Spinal cord (tissue), 10 donors: ENCODE measurements around the gene DNAAF3. TPM values are rescaled to one million over a fixed set of nuclear protein-coding genes. Genes with fewer than 3 reads are reported as not detected.

Experiments used
- DNase-seq, 6 donors: peaks; one replicate each; pipeline versions ENCODE4 v3.0.0 to v3.0.0-alpha.2; 2013 to 2015; ENCODE audit warnings: low spot score in 6 of 6, low read depth in 4 of 6
- H3K27ac ChIP-seq: one replicate; pipeline ENCODE4 v1.5.1; 2013; ENCODE audit warnings: low read depth, low read length, control low read depth
- H3K27me3 ChIP-seq: one replicate; pipeline ENCODE4 v1.6.1; 2013; ENCODE audit warnings: low read length; ENCODE audit not compliant: control insufficient read depth, insufficient read depth
- H3K36me3 ChIP-seq: one replicate; pipeline ENCODE4 v1.6.1; 2013; ENCODE audit warnings: low read length; ENCODE audit not compliant: control insufficient read depth, insufficient read depth
- H3K4me1 ChIP-seq: one replicate; pipeline ENCODE4 v1.6.1; 2013; ENCODE audit warnings: low read length; ENCODE audit not compliant: control insufficient read depth, insufficient read depth
- H3K4me3 ChIP-seq: one replicate; pipeline ENCODE4 v1.5.1; 2013; ENCODE audit warnings: low read depth, low read length, control low read depth
- H3K9me3 ChIP-seq: one replicate; pipeline ENCODE4 v1.6.1; 2013; ENCODE audit warnings: low read length; ENCODE audit not compliant: control insufficient read depth, insufficient read depth
- WGBS: methylation state at CpG from one replicate; pipeline ENCODE4 v1.1.5; 2013; ENCODE audit warnings: missing lambda C conversion rate; ENCODE audit not compliant: insufficient coverage; 5-methylcytosine and 5-hydroxymethylcytosine counted together
- polyA plus RNA-seq, 2 donors: library from polyadenylated mRNA; unstranded; fragments of 120-200 nt; gene quantifications; one replicate each; pipeline ENCODE4 v1.2.1, GENCODE V29; 2013; ENCODE audit not compliant: insufficient read length in 2 of 2
- total RNA-seq, 2 donors: library from RNA; depleted of rRNA in 1 of 2; stranded (reverse); fragments of 120-200 nt in 1 of 2; fragments of >200 nt in 1 of 2; gene quantifications; one replicate each; pipeline versions ENCODE4 v1.2.3 to v1.2.4, GENCODE V29; 2013 to 2014
- donor health status: healthy.

DNAAF3 gene
- total and polyA plus RNA-seq, 4 donors: 2.2 to 12.7 (median 8.3) TPM

GRCh38 chr19:55169136-55169535 lies 2.7 kb upstream of the DNAAF3 start:
- H3K9me3 ChIP-seq: no peaks in the 10 kb centered on the region
- no peak overlapping the region for H3K4me3 ChIP-seq
- H3K27me3 ChIP-seq: peaks cover 39% of the 10 kb centered on the region
- peaks cover 8% of the 10 kb centered on the region for H3K36me3 ChIP-seq
- DNase-seq: no peak
- WGBS: 75% methylated on average over 3 of the region's 4 CpGs
- H3K27ac ChIP-seq: no peak overlapping the region
- H3K4me1 ChIP-seq: peaks cover 37% of the 10 kb centered on the region

- DNase-seq: peak in 3 of 6 donors; percentile 28 to 83 (median 74)
- H3K4me3 ChIP-seq: peak overlapping the region; percentile 45
- H3K4me1 ChIP-seq: peaks cover 23% of the 10 kb centered on the region
- no peaks in the 10 kb centered on the region for H3K9me3 ChIP-seq
- peaks cover 42% of the 10 kb centered on the region for H3K27me3 ChIP-seq
- no peak overlapping the region for H3K27ac ChIP-seq
- 3% methylated on average over 29 of the region's 34 CpGs for WGBS
- H3K36me3 ChIP-seq: no peaks in the 10 kb centered on the region
These were observed 372 bp downstream of the DNAAF3 start for GRCh38 chr19:55165952-55166529.

- H3K4me3 ChIP-seq: no peak overlapping the region
- H3K9me3 ChIP-seq: no peaks in the 10 kb centered on the region
- H3K36me3 ChIP-seq: no peaks in the 10 kb centered on the region
- peaks cover 19% of the 10 kb centered on the region for H3K4me1 ChIP-seq
- peaks cover 55% of the 10 kb centered on the region for H3K27me3 ChIP-seq
- DNase-seq: no peak
- 15% methylated on average over 50 of the region's 61 CpGs for WGBS
- no peak overlapping the region for H3K27ac ChIP-seq
These were observed 4.7 kb downstream of the DNAAF3 start for GRCh38 chr19:55161571-55162322.

- no peak for DNase-seq
- no peaks in the 10 kb centered on the region for H3K9me3 ChIP-seq
These were observed 5.4 kb downstream of the DNAAF3 start for GRCh38 chr19:55160986-55161365.

GRCh38 chr19:55160128-55160985 lies 6.1 kb downstream of the DNAAF3 start:
- peaks cover 54% of the 10 kb centered on the region for H3K27me3 ChIP-seq

More at GRCh38 chr19:55160986-55161365, 5.4 kb downstream of the DNAAF3 start:
- Histone ChIP-seq H3K27ac (no peak overlapping the region), H3K4me1 (peaks cover 19% of the 10 kb centered on the region), H3K4me3 (no peak overlapping the region), H3K27me3 (peaks cover 58% of the 10 kb centered on the region), H3K36me3 (no peaks in the 10 kb centered on the region)
- WGBS: 7% methylated on average over 31 of the region's 32 CpGs

GRCh38 chr19:55158848-55159749 lies 7.3 kb downstream of the DNAAF3 start:
- Histone ChIP-seq H3K27me3 (peaks cover 57% of the 10 kb centered on the region), H3K9me3 (no peaks in the 10 kb centered on the region), H3K4me3 (no peak overlapping the region), H3K4me1 (peaks cover 16% of the 10 kb centered on the region), H3K27ac (no peak overlapping the region), H3K36me3 (no peaks in the 10 kb centered on the region)
- no peak for DNase-seq
- WGBS: 71% methylated on average over 18 of the region's 18 CpGs

More at GRCh38 chr19:55160128-55160985, 6.1 kb downstream of the DNAAF3 start:
- H3K27ac ChIP-seq: no peak overlapping the region
- no peaks in the 10 kb centered on the region for H3K9me3 ChIP-seq
- WGBS: 3% methylated on average over 33 of the region's 33 CpGs
- H3K4me3 ChIP-seq: no peak overlapping the region
- H3K36me3 ChIP-seq: no peaks in the 10 kb centered on the region
- H3K4me1 ChIP-seq: peaks cover 16% of the 10 kb centered on the region
- DNase-seq: peak in 2 of 6 donors; percentile 53 to 62

- no peaks in the 10 kb centered on the region for H3K36me3 ChIP-seq
- no peak overlapping the region for H3K4me3 ChIP-seq
- no peak for DNase-seq
- H3K27ac ChIP-seq: no peak overlapping the region
- H3K9me3 ChIP-seq: no peaks in the 10 kb centered on the region
- H3K27me3 ChIP-seq: peaks cover 57% of the 10 kb centered on the region
- peaks cover 16% of the 10 kb centered on the region for H3K4me1 ChIP-seq
- 56% methylated on average over 4 of the region's 4 CpGs for WGBS
These were observed 8.0 kb downstream of the DNAAF3 start for GRCh38 chr19:55158423-55158822.

- no peak for DNase-seq
- H3K27ac ChIP-seq: no peak within 1 kb of the TSS
- WGBS: 43% methylated on average over 24 of the region's 39 CpGs
- no peaks in the 10 kb centered on the region for H3K36me3 ChIP-seq
- H3K27me3 ChIP-seq: peaks cover 52% of the 10 kb centered on the region
- peaks cover 16% of the 10 kb centered on the region for H3K4me1 ChIP-seq
- H3K9me3 ChIP-seq: no peaks in the 10 kb centered on the region
- H3K4me3 ChIP-seq: no peak within 1 kb of the TSS
These were observed 9.1 kb downstream of the DNAAF3 start, which contains the start of gene TNNI3 for GRCh38 chr19:55157064-55157908. TSS of gene TNNI3 (minus strand) at chr19:55157732. CDS start at chr19:55157589, 143 bp downstream.
